Medulla oblongata (tissue), 1 donor: ENCODE results near the gene SLC45A3.
A peak's percentile ranks its signal among the peaks of the same experiment; 100 is the strongest.

ENCODE experiments used
- DNase-seq: peaks from one replicate; pipeline ENCODE4 v3.0.0-alpha.2; 2015; ENCODE audit errors: extremely low spot score

SLC45A3 gene

DNA sequence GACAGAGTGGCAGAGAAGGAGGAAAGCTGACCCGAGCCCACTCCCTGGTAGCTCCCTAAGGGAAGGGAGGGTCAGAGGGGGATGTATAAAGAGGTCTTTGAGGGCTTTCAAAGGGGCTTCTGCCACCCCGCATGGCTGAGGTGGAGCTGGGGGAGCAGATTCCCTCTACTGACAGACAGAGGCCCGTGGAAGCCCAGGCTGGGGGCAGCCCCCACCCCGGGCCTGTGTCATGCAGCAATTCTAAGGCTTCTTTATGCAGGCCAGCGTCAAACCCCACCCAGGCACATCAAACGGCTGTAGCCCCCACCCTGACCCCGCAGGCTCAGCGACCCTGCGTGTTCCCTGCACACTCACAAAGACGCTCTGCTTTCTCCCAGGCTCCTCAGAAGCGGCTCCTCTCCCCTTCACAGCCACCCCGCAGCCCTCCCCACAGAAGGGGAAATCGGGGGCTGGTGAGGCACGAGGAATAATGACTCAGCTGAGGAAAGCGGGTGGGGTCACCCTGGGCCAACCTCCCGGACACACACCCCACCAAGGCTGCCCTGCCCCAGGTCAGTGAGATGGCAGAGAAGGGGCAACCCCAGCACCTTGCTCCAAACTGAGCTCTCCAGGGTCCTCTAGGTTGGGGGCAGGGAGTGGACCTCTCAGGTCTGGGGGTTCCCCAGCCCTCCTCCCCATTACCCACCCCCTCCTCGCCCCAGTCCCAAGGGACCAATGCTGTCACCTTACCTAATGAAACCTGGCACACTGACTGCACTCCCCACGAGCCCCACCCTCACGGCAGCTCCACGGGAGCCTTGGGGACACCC, 10.8 kb downstream of the SLC45A3 start:
- DNase-seq, result peak; percentile 61

DNA sequence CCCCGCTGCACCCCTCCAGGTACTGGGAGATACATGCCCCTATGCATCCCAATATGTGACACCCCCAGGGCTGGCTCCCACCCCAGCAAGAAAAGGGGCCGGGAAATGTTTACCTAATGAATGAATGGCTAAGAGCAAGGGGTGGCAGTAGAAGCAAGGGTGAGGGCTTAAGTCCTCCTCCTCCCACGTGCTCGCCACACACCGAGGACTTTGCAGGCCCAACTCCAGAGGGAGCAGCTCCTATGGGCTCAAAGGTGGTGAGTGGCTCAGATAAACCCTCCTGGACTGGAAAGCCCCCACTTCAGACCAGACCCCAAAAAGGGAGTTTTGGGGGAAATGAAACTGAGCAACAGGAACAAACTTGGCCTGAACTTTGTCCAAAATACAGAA, 11.4 kb downstream of the SLC45A3 start:
- no peak for DNase-seq

DNA sequence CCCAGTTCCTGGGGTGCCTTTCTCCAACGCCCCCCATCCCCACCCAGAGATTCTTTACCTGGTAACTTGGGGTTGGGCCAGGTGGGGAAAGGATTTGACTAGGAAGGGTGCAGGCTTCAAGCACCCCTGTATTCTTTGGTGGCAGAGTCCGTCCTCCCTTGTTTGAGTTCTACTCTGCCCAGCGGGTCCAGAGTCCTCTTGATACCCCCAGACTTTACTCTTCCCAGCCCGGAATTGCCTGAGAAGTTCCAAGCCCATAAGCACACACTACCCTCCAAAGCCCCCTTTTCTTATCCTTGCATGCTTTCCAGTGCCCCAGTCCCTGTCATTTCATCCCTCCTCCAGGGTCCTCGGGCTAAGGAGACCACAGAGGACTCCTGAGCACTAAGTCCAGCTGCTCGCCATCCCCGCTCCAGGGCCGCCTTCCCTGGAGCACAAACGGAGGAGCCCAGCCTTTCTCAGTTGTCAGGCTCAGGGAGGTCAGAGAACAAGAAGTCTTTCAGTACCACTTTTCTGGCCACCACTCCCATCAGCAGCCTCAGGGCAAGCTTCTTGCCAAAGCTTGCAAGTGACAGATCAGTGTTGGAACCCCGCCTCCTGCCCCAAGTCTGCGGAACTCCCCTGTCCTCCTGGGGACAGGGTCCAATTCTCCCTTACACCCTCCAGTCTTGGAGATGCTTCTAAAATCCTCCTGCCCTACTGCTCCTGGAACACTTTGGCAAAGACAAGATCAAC, 12.2 kb downstream of the SLC45A3 start:
- peak; percentile 83 for DNase-seq

DNA sequence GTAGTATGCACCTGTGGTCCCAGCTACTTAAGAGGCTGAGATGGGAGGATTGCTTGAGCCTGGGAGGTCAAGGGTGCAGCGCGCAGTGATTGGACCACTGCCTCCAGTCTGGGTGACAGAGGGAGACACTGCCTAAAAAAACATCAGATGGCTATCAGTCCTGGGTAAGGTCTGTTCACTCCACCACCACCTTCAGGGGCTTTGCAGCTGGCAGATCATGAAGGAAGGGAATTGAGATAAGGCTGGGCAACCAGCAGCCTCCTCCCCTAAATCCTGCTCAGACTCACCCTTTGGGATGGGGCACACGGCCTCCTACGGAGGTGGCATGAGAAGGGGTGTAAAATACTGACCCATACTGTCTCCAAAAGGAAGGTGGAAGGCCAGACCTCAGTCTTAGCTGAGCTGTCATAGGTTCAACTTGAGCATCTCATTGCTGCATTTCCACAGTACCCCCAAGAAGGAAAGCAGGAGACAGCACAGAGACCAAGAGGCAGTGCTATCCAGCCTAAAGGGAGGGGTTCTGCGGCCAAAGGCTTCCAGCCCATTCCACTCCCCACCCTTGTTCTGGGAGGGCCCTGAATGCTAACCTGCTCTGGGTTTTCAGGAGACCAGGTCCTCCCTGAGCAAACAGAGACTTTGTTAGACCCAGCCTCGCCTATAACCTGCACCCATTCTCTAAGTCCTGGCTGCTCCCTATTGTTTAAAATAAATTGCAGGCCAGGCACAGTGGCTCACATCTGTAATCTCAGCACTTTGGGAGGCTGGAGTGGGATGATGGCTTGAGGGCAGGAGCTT, 13.7 kb downstream of the SLC45A3 start:
- DNase-seq, result no peak

DNA sequence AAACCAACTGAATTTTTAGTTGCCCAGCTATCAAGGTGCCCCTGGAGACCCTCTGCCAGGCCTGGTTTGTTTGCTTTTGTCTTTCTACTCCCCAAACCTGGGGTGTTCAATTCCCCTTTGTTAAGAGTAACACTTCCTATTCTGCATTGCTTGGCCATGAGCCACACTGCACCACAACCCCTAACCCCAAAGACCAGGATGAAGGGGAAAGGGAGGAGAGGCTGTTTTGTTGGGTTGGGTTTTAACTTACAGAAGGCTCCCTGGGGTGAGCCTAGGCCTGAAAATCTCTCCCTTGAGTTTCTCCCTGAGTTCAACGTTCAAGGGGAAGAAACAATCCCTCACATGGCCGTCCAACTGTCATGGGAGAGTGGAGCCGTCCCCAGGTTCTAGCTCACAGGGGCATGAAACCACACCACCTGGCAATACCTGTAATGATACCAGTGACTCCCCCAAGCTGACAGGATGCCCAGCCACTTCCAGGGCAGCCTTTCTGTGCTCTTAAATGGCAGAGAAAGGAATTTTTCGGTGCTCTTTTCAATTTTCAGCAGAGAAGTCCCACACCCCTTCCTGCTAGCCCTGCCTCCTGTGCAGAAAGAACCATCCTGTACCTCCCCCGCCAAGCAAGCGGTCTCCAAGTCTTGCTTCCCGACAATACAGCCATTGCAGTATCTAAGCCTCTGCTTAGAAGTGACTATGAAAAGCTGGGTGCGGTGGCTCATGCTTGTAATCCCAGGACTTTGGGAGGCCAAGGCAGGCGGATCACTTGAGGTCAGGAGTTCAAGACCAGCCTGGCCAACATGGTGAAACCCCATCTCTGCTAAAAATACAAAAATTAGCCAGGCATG, 14.9 kb downstream of the SLC45A3 start:
- DNase-seq, result no peak

DNA sequence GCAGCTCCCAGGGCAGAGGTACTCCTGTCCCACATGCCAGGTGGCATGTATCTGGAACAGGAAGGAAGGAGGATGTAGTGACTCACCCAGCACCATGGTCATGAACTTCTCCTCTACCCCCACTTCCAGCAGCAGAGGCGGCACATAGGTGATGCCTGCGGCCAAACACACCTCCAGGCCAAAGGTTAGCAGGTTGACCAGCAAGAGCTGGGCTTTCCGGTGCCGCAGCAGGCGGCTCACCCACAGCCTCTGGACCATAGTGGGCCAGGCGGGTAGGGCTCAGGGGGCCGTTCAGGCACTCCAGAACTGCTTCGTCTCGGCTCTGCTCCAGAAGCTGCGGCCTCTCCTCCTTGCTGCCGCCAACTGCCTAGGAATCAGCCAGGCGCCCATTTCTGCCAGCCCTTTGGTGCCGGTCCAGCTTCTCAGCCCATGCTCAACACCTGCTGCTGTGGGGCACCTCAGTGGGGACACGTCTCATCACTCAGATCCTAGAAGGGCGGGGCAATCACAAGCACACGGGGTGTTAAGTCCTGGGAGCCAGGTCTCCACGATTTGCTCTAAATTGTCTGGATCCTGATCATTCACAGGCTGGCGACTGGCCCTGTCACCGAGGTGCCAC, 15.8 kb downstream of the SLC45A3 start:
- no peak for DNase-seq

DNA sequence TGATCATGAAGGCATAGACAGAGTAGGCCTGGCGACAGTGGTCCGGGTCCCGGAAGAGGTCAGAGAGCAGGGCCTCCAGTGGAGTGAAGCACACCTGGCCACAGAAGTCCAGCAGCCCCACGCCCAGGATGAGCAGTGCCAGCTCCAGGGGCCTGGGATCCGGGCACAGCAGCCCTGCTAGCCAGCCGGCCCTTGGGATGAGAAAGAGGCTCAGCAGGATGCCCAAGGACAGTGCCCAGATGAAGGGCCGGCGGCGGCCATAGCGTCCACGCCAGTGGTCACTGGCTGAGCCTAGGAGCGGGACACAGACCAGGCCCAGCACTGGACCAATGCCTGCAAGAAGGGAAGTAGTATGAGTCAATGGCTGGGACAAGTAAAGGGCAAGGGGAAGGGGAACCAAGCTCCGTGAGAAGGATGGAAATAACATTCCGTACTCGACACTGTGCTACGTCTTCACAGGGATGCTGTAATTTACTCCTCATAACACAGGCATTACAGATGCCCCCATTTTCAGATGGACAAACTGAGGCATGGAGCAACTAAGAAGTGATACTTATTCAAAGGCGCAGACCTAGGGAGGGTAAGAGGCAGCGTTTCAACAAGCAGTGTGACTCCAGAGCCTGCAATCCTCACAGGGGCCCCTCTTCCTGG, 16.9 kb downstream of the SLC45A3 start:
- peak; percentile 22 for DNase-seq

DNA sequence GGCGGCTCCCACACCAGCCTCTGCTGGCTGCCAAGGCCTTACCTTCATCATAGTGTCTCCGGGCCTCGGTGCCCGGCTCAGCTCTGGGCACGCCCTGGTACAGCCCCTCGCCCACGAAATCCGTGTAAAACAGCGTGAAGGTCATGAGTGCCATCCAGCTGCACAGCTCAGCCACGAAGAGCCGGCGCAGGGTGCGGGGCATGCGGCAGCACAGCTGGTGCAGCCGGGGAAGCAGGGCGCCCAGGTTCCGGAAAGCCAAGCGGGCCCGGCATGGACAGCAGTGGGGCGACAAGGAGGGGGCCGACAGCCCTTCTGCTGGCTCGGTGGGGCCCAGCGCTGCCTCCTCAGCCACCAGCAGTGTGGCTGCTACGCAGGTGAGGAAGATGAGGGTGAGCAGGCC, 17.5 kb downstream of the SLC45A3 start:
- no peak for DNase-seq

DNA sequence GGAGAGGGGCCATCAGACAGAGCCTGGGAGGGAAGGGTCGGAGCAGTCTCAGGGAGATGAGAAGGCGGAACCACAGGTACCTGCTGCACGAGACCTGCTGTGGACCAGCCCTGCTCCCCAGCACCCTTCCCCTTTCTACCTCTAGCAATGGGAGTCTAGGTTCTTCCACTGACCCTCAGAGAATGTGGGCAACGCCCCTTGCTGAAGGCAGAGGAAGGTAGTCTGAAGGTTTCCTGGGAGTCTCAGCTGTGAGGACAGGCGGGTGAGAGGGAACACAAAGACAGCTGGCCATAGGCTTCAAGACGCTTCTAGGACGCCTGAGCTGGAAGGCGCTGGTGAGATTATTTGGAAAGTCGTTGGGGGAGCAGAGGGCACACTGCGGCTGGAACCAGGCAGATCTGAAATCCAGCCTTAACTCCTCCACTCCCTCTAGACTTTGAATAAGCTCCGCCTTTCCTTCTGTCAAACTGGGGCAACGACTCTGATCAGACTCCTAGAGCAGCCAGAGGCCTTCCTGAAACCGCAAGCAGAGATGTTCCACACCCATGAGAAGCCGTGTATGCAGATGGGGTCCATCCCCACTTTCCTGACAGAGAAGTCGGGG, 18.1 kb downstream of the SLC45A3 start:
- DNase-seq, result no peak

DNA sequence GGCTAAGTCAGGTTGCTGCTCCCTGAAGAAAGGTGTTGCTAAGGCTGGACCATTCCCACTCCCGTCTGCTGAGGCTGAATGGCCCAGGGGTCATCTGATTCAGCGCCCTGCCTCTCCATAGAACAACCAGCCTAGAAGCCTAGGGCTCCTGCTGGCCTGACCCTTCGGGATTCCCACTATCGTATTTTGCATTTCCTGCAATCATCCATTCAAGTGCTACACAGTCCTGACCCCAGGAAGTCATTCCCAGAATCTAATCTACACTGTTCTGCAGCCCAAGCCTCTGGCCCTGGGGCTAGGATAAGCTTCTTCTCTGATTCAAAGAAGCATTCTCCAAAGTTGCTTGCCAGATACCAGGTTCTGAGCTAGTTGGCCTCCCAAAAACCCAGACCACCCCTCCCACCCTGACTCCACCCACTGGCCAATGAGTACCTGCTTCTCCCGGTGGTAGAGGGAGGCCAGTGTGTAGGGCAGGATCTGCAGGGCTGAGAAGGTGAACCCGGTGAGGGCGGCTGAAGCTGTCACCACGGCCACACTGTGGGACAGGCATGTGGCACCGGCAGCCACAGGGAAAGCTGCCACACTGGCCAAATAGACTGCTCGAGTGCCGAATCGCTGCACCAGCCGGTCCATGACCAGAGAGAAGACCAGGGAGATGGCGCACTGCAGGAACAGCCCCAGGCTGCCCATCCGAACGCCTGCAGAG, 18.7 kb downstream of the SLC45A3 start:
- DNase-seq, result no peak

DNA sequence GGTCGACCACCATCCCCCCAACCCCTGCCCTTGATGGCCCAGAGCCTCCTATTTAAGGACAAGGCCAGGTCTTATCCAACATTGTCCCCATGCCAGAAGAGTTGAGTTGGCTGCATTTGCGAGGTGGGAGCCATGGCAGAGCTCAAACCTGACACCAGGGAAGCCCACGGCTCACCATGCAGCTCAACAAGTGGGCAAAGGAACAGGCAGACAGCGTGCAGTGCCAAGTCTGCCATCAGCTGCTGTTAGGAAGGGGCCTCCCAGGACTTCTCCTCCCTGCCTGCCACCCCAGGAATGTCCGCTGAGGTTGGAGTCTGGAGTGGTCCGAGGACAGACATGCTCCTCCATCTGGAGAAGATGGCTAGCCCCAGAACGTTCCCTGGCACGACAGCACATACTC, 19.9 kb downstream of the SLC45A3 start:
- DNase-seq, result no peak

DNA sequence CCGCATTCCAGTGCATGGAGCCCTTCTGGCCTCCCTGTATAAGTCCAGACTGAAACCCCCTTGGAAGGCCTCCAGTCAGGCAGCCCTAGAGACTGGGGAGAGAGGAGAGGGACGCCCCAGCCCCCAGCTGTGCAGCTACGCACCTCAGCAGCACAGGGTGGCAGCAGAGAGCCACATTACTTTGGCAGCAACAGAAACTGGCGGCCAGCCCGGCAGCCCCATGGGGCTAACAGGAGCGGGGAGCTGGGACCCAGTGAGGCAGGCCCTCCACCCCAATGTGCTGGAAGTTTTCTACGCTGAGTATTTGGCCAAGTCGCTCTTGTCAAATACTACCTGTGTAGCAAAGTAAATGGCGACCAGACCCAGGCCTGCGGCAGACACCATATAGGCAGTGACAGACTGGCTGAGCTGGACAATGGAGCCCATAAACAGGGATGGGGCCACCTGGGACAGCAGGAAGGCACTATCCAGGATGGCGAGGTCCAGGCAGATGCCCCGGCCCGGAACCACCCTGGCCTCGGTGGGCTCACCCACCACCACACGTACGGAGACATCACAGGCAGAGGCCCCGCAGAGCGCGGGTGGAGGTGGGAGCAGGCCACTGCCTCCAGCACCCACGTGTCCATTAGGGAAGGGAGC, 21.2 kb downstream of the SLC45A3 start:
- peak; percentile 92 for DNase-seq

DNA sequence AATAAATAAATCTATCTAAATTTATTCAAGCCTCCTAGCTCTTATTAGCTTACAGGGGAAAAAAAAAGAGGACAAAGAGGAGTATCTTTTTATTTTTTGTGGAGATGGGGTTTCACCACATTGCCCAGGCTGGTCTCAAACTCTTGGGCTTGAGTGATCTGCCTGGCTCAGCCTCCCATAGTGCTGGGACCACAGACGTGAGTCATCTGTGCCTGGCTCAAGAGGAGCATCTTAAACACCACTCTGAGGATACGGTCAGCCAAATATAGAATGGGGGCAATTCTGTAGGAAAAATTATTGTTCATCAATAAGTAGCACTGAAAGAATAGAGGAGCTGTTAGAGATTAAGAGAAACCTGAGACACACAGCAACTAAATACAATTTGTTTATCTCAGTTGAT, 24.1 kb downstream of the SLC45A3 start:
- DNase-seq, result no peak

DNA sequence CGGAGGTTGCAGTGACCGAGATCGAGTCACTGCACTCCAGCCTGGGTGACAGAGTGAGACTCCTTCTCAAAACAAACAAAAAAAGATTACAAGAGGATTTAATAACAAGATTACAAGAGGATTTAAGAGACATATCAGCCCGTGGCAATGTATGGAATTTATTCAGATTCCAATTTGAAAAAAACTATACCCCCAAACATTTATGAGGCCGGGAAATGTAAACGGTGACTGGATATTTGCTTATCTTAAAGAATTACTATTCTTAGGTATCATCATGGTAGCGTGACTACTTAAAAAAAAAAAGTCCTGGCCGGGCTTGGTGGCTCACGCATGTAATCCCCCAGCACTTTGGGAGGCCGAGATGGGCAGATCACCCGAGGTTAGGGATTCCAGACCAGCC, 27.3 kb downstream of the SLC45A3 start:
- no peak for DNase-seq

DNA sequence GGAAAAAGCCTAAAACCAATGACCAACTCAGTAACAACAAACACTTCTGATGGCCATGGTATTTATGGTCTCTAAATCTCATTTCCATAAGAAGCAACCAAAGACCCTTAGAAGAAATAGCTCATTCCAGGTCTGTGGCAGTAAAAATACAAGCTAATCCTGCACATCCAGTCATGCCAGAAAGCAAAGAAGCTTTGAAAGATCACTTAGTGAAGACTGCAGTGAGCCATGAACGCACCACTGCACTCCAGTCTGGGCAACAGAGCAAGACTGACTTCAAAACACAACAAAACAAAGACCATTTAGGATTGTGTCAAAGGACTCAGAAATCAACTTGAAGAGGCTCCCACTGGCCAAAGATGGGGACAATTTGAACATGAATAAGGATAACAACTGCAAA, 30.1 kb downstream of the SLC45A3 start:
- no peak for DNase-seq

DNA sequence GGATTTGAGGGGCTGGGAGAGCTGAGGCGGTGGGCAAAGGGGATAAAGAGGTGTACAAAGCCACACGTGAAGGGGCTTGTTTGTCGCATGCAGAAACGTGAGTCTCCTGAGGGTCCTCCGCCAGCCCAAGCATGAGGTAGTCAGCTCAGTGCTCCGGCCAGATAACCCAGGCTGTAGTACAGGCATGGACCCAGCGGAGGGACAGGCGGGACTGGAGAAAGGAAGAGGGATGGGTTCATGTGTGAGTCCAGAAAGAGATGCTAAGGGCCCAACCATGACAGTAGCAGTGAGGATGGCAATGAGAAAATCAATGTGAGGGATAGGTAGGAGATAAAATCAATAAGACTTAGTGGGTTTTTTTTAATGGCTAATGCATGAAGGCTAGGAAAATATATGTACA, 34.8 kb downstream of the SLC45A3 start:
- DNase-seq, result no peak

DNA sequence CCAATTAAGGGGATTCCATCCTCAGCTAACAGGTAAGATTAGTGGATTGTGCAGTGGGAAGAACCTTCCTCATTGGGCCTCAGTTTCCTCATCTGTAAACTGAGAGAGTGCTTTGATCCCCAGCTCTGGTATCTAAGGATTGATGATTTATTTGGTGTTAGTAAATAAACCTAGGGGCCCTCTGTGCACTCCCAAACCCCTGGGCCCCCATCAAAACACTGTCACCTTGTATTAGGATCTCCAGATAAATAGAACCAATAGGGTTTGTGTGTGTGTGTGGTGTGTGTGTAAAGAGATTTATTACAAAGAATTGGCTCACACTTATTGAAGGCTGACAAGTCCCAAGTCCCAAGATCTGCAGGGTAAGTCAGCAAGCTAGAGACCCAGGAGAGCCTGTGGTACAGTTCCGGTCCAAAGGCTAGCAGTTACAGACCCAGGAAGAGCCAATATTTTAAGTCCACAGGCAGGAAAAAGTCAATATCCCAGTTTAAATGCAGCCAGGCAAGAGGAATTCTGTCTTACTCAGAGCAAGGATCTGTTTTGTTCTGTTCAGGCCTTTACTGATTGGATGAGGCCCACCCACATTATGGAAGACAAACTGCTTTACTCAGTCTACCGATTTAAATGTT, 37.5 kb downstream of the SLC45A3 start:
- no peak for DNase-seq

DNA sequence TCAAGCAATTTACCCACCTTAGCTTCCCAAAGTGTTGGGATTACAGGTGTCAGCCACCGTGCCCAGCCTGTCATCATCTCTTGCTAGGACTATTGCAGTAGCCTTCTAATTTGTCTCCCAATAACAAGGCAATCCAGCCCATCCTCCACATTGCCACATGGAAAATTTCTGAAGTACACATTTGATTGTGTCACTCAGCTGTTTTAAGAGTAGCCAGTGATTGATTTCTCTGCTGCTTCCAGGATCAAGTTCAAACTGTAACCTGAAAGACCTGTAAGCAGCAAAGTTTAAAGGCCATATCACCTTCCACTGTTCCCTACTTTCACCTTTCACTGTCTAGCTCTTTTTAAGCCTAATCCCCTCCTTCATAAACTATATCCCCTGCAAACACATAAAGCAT, 40.7 kb downstream of the SLC45A3 start:
- no peak for DNase-seq
